Muscle layer of colon (tissue), 2 donors: ENCODE data around the gene BAZ1B.
"Not testable (repeated sequence)": the region's sequence is repeated elsewhere in the genome, so short reads cannot be mapped to it uniquely, and the experiment has no call there.

Experiments used
- H3K27ac ChIP-seq: one replicate; pipeline ENCODE4 v1.7.0; 2013; ENCODE audit warnings: low read depth, mild to moderate bottlenecking, low read length, moderate library complexity
- H3K27me3 ChIP-seq, 2 donors: one replicate each; pipeline ENCODE4 v1.7.0; 2013; ENCODE audit warnings: low read length in 2 of 2, mild to moderate bottlenecking in 2 of 2; ENCODE audit not compliant: insufficient read depth in 2 of 2, control insufficient read depth in 1 of 2
- H3K36me3 ChIP-seq: one replicate; pipeline ENCODE4 v1.7.0; 2013; ENCODE audit warnings: mild to moderate bottlenecking, low read length; ENCODE audit not compliant: insufficient read depth
- H3K4me1 ChIP-seq: one replicate; pipeline ENCODE4 v1.7.0; 2013; ENCODE audit warnings: mild to moderate bottlenecking, low read length; ENCODE audit not compliant: insufficient read depth
- H3K4me3 ChIP-seq, 2 donors: one replicate each; pipeline ENCODE4 v1.7.0; 2013; ENCODE audit warnings: low read length in 2 of 2, low read depth in 1 of 2, mild to moderate bottlenecking in 1 of 2, moderate library complexity in 1 of 2
- H3K9ac ChIP-seq: one replicate; pipeline ENCODE4 v1.7.0; 2013; ENCODE audit warnings: low read length
- H3K9me3 ChIP-seq: one replicate; pipeline ENCODE4 v1.7.0; 2013; ENCODE audit warnings: mild to moderate bottlenecking, low read length
- donor health status: abdominal sarcoma.
- donor health status: Adenocarcinoma of cecum.

BAZ1B gene

GRCh38 chr7:73429622-73430505 is 92.2 kb downstream of the BAZ1B start:
- no peak overlapping the region for H3K9ac ChIP-seq
- no peaks in the 10 kb centered on the region for H3K9me3 ChIP-seq
- H3K27me3 ChIP-seq, result peaks cover 0 to 28% of the 10 kb centered on the region in 2 donors
- no peak overlapping the region for H3K27ac ChIP-seq
- H3K36me3 ChIP-seq, result no peaks in the 10 kb centered on the region
- no peaks in the 10 kb centered on the region for H3K4me1 ChIP-seq
- H3K4me3 ChIP-seq, result no peak overlapping the region

DNA sequence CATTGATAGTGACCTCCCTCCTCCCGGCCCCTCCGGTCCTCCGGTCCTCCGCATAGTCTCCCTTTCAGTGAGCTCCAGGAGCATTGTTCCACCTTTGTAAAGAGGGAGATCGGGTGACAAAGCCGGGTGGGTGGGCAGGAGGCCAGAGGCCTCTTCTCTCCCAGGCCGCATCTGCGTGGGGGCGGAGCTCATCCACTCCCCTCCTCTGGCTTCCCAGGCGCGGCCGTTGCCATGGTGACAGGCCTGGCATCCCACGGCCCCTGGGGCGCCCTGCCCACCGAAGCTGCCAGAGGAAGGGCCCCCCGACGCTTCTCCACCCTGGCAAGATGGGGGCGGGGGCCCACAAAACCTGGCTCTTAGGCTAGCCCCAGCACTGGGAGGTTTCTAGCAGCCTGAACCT is 92.9 kb downstream of the BAZ1B start:
- Histone ChIP-seq H3K4me3 (no peak overlapping the region), H3K27me3 (peaks cover 0 to 28% of the 10 kb centered on the region in 2 donors), H3K36me3 (no peaks in the 10 kb centered on the region), H3K9ac (no peak overlapping the region), H3K27ac (no peak overlapping the region), H3K4me1 (no peaks in the 10 kb centered on the region), H3K9me3 (no peaks in the 10 kb centered on the region)

DNA sequence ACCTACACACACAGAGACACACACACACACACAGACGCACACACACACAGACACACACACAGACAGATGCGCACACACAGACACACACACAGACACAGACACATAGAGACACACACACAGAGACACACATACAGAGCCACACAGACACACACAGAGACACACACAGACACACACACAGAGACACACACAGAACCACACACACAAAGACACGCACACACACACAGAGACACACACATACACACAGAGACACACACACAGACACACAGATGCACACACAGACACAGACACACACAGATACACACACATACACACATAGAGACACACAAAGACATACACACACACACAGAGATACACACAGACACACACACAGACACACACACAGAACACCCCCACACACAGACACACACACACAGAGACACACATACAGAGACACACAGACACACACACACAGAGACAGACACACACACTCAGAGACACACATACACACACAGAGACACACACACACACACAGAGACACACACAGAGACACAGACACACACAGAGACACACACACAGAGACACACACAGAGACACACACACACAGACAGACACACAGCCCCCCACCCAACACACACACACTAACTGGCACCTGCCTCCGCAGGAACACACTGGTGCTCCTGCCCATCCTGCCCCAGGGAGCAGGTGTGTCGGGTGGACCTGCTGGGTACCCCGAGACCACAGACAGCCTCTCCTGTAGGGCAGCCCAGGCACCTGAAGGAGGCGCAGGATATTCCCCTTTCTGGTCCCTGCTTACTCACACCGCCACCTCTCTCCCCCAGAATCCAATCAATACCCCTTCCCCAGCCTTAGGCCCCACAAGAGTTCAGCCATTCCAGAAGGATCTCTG is 93.9 kb downstream of the BAZ1B start:
- Histone ChIP-seq H3K36me3 (no peaks in the 10 kb centered on the region), H3K27ac (no peak overlapping the region), H3K4me3 (no peak overlapping the region), H3K9me3 (no peaks in the 10 kb centered on the region), H3K27me3 (peaks cover 0 to 20% of the 10 kb centered on the region in 2 donors), H3K4me1 (no peaks in the 10 kb centered on the region), H3K9ac (no peak overlapping the region)

DNA sequence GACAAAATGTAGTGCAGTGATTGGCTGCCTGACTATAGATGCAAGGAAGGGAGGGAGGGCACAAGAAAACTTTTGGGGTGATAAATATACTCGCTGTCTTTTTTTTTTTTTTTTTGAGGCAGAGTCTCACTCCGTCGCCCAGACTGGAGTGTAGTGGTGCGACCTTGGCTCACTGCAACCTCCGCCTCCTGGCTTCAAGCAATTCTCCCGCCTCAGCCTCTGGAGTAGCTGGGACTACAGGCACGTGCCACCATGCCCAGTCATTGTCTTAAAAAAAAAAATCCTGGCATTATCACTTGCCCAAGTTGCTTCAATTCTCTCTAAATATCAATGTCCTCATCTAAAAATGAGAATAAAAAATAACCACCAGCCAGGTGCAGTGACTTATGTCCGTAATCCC is 96.1 kb downstream of the BAZ1B start:
- Histone ChIP-seq H3K9me3 (no peaks in the 10 kb centered on the region), H3K36me3 (no peaks in the 10 kb centered on the region), H3K4me3 (no peak overlapping the region), H3K27me3 (peaks cover 0 to 15% of the 10 kb centered on the region in 2 donors), H3K27ac (no peak overlapping the region), H3K9ac (no peak overlapping the region), H3K4me1 (no peaks in the 10 kb centered on the region)

DNA sequence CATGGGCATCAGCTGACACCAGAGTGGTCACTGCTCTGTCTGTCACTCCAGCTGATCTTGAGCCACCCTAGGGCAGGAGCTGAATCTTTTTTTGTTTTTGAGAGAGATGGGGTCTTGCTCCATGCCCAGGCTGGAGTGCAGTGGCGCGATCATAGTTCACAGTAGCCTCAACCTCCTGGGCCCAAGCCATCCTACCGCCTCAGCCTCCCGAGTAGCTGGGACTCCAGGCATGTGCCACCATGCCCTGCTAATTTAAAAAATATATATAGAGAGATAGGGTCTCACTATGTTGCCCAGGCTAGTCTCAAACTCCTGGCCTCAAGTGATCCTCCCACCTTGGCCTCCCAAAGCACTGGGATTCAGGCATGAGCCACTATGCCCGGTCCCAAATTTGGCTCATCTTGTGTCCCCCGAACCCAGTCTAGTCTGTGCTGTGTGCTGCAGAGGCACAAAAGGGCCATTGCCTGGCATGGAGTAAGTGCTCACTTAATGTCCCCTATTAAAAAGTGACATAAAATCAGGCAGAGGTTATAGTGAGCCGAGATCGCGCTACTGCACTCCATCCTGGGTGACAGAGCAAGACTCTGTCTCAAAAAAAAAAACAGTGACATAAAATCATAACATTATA is 96.6 kb downstream of the BAZ1B start:
- H3K27ac ChIP-seq, result no peak overlapping the region
- H3K4me3 ChIP-seq, result no peak overlapping the region
- H3K9ac ChIP-seq, result no peak overlapping the region
- H3K9me3 ChIP-seq, result no peaks in the 10 kb centered on the region
- H3K27me3 ChIP-seq, result peaks cover 0 to 15% of the 10 kb centered on the region in 2 donors
- no peaks in the 10 kb centered on the region for H3K4me1 ChIP-seq
- H3K36me3 ChIP-seq, result no peaks in the 10 kb centered on the region

DNA sequence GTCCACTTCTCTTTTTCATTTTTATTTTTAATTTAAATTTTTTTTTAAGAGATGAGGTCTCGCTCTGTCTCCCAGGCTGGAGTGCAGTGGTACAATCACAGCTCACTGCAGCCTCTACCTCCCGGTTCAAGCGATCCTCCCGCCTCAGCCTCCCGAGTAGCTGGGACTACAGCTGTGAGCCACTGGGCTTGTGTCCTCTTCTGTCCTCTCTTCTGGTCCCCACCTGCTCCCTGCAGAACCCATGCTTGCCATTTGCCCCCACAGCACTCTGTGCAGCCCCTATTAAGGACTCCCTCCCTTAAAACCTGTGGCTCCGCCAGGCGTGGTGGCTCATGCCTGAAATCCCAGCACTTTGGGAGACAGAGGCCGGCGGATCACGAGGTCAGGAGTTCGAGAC is 97.6 kb downstream of the BAZ1B start:
- Histone ChIP-seq H3K9me3 (no peaks in the 10 kb centered on the region), H3K36me3 (no peaks in the 10 kb centered on the region), H3K9ac (no peak overlapping the region), H3K27me3 (peaks cover 0 to 9% of the 10 kb centered on the region in 2 donors), H3K4me1 (no peaks in the 10 kb centered on the region), H3K27ac (no peak overlapping the region), H3K4me3 (no peak overlapping the region)

DNA sequence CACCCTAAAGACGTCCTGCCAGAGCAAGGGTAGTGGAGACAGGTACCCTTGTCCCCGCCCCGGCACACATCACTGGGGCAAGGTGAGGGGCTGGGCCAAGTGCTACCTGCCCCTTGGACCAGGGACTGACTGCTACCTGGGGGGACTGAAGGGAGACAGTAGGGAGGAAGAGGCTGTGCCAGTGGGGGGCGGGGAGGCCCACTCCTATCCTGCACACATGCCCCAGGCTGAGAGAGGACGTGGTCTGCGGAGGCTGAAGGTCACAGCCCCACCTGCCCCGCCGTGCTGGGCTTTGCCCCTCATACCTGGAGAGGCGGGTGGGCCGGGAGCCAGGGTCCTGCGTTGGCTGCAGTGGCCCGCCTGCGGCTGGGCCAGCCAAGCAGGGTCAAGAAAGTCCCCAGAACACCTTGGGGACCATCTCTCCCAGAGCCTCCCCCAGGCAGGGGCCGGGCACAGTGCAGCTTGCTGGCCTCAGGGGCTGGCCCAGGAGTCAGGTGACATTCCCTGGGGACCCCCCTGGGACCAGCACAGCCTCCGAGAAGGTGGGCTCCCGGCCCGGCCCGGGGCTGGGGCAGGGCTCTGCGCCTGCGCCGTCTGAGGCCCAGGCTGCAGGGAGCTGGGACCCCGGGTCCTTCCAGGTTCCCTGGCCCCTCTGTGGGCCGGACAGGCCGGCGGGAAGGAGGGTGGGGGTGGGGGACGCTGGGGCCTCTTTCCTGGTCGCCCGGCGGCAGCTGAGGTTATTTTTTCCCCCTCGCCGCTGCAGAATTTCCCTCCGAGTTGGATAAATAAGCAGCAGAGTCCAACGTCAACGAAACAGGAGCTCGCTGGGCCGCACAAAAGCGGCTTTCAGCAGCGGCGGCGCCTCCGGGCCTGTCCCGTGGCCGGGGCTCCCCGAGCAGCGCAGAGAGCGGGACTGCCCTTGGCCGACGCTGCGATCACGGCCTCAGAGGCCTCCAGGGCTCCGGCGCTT is 98.3 kb downstream of the BAZ1B start:
- H3K4me3 ChIP-seq, result peak overlapping the region in 1 of 2 donors; percentile 43
- no peak overlapping the region for H3K9ac ChIP-seq
- peak overlapping the region; percentile 2 for H3K27ac ChIP-seq
- H3K36me3 ChIP-seq, result no peaks in the 10 kb centered on the region
- H3K4me1 ChIP-seq, result no peaks in the 10 kb centered on the region
- H3K27me3 ChIP-seq, result peaks cover 0 to 2% of the 10 kb centered on the region in 2 donors
- H3K9me3 ChIP-seq, result no peaks in the 10 kb centered on the region

- H3K4me3 ChIP-seq, H3K27ac ChIP-seq, H3K9me3 ChIP-seq, H3K36me3 ChIP-seq, H3K4me1 ChIP-seq, H3K9ac ChIP-seq, H3K27me3 ChIP-seq: not testable (repeated sequence)
Measured at GRCh38 chr7:73420610-73421009, 101.5 kb downstream of the BAZ1B start.

- not testable (repeated sequence) for H3K9ac ChIP-seq, H3K4me3 ChIP-seq, H3K36me3 ChIP-seq, H3K9me3 ChIP-seq, H3K4me1 ChIP-seq, H3K27me3 ChIP-seq, H3K27ac ChIP-seq
Measured at GRCh38 chr7:73420016-73420415, 102.1 kb downstream of the BAZ1B start.

GRCh38 chr7:73418113-73418703 is 103.9 kb downstream of the BAZ1B start:
- no peaks in the 10 kb centered on the region for H3K36me3 ChIP-seq
- no peak overlapping the region for H3K9ac ChIP-seq
- no peaks in the 10 kb centered on the region for H3K27me3 ChIP-seq
- no peaks in the 10 kb centered on the region for H3K9me3 ChIP-seq
- H3K4me1 ChIP-seq, result no peaks in the 10 kb centered on the region
- H3K4me3 ChIP-seq, result no peak overlapping the region
- no peak overlapping the region for H3K27ac ChIP-seq
